Caki2 (cell line): ENCODE results near the gene PKDREJ. TPM values are rescaled to one million over a fixed set of nuclear protein-coding genes. Genes with fewer than 3 reads are reported as not detected.
"Not testable (repeated sequence)": the region's sequence is repeated elsewhere in the genome, so short reads cannot be mapped to it uniquely, and the experiment has no call there.

Experiments
- DNase-seq: peaks from one replicate; pipeline ENCODE4 v3.0.0-alpha.2; 2015; ENCODE audit warnings: low read depth
- in situ Hi-C: cut with HindIII; loops from 2 replicates; pipeline ENCODE4 v1.10.0; 2016; ENCODE audit warnings: low sequenced_read_pairs, low pct_unique_long_range_greater_than_20kb, mixed read lengths
- total RNA-seq: library from RNA; depleted of rRNA; stranded (reverse); fragments of >200 nt; shearing (Covaris generic); gene quantifications from 2 replicates; pipeline ENCODE4 v1.2.3, GENCODE V29; 2014; ENCODE audit warnings: low replicate concordance

Gene PKDREJ
- total RNA-seq, 1 experiment from 2014 or later = not detected

DNA sequence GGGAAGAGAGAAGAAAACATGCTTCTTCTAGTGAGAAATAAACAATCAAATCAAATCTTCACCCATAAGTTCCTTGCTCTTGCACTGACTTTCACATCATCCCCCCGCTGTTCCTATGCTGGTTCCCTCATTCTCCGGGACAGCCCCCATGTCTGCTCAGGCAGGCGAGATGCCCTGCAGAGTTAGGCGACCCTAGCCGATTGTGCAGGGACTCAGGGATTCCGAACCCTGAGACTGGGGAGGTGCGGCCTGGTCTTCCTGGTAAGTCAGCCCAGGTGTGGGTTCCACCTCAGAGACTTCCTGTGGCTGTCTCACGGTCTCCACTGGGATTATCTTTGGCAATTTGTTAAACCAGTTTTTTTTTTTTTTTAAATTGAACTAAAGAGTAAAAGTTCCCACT lies 11.2 kb upstream of the PKDREJ start:
- no peak for DNase-seq
- in situ Hi-C loops = loop anchor here (25.0 kb wide), 1 partner anchor 137 kb away; no protein-coding TSS in a partner anchor

DNA sequence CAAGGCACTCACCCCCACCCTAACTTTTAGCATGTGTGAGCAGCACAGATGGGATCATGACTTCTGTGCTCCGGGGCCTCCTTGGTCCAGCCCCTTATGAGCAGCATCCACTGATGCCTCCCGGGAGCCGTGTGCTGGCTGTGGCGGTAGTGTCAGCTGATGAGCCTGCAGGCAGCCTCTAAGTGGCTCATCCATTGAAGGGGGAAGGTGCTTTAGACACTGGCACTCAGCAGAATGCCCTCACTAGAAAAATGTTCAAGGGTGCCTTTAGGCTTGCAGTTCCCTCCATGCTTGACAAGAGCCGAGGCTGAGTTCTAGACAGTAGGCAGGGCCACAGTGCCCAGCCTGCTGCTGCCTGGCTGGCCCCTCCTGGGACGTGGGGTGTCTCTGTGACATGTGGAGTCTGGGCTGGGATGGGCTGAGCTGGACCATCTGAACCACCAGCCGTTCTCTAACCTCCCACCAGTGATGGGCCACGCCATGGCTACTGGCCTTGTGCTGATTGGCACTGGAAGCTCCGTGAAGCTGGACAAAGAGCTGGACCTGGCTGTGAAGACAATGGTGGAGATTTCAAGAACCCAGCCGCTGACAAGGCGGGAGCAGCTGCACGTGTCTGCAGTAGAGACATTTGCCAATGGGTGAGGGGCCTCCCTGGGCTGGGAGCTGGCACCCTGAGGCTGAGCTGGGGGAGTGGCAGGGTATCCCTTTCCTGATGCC lies 10.4 kb upstream of the PKDREJ start:
- no peak for DNase-seq
- in situ Hi-C loops = loop anchor here (25.0 kb wide), 1 partner anchor 136 kb away; no protein-coding TSS in a partner anchor

DNA sequence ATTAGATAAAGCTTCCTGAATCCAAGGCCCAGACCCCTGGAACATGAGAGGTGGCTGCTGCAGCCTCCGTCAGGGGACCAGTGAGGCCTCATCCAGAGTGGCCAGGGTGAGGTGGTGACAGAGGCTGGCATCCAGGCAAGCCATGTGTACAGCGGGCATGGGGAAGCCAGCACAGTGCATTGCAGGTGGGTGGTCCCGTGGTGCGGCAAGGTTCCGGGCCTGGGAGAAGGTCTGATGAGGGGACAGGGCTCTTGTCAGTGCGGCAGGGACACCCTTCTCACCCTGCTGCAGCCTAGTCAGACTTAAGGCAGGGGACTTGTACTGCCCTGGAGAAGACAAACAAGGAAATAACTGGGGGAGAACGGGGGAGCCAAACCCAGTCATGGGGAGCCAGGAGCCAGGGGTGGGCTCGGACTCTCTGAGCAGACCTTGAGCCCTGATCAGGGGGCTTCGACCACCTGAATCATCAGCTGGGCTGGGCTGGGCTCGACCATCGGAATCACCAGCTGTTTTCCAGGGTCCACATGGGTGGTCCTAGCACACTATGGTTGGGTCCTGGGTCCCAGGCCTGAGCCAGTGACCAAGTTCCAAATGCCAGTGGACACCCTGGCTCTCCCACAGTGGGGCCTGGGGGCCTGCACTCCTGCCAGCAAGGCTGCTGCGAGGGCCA lies 9.8 kb upstream of the PKDREJ start:
- in situ Hi-C loops = loop anchor here (25.0 kb wide), 1 partner anchor 136 kb away; no protein-coding TSS in a partner anchor

DNA sequence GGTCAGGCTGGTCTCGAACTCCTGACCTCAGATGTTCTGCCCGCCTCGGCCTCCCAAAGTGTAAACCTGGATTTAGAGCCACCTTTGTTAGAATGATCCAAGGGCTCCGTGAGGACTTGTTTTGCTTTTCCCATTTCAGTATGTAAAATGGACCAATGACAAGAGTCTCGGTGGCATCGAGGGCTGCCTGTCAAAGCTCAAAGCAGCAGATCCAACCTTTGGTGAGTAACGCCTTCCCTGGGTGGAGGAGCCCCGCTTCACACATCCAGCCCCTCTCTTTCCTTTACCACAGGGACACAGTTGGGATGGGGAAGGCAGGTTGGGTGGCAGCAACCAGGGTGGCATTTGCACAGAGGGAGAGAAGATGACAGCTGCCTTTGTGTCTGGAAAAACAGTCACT lies 9.1 kb upstream of the PKDREJ start:
- in situ Hi-C loops = loop anchor here (25.0 kb wide), 1 partner anchor 135 kb away; no protein-coding TSS in a partner anchor
- DNase-seq = no peak

More for the DNA sequence above, 9.8 kb upstream of the PKDREJ start:
- no peak for DNase-seq

DNA sequence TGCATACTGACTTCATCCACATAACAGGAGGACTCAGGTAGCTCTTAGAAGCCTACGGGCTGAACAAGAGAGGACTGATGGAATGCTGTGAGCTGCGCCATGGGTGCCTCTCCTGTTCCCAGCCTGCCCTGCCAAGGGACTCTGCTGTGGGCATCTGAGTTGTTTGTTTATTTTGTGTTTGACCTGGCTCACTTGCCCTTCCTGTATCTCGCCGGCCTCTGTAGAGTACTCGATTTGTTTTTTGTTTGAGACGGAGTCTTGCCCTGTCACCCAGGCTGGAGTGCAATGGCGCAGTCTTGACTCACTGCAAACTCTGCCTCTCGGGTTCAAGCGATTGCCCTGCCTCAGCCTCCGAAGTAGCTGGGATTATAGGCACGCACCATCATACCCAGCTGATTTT lies 6.4 kb upstream of the PKDREJ start:
- DNase-seq = no peak
- in situ Hi-C loops = loop anchor here (25.0 kb wide), 1 partner anchor 132 kb away; no protein-coding TSS in a partner anchor

DNA sequence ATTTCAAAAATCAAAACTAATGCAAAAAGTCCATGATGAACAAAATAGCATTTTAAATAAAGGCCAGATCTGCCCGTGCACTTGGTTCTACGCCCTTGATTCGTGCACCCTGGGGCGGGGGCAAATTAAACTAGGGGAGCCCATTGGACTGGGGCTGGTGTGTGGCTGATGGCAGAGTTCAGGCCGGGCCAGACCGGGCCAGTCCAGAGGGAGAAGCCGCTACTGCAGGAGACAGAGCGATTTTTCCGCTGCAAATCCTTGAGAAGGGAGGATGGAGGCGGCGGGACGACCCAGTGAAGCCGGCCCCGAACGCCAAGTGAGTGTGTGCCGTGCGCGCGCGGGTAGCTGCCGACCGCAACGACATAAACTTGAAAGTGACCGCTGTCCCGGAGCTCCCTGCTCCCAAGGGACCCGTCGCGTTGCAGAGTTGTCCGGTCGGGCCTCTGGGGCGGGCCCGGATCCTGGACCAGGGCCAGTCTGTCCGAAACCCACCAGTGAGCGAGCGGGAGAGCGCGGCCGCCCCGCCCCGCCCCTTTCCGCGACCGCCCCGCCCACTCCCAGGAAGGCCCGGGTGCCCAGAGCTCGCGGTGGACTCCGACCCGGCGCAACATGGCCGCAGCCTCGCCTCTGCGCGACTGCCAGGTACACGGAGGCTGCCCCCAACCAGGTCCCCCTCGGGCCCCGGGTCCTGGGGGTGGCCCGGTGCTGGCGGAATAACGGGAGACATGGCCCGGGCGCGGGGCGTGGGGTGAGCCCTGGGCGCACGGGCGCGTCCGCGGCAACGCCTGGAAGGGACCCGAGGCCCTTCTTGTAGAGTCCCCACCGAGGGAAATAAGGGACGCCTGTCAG lies 4.5 kb upstream of the PKDREJ start, which contains the start of gene TTC38:
TTC38 (plus strand) TSS at position 578 of the 849 bp plus-strand sequence; CDS start at position 610, 32 bp downstream.
- peak; percentile 86 for DNase-seq
- in situ Hi-C loops = loop anchor here (25.0 kb wide), 1 partner anchor 130 kb away; no protein-coding TSS in a partner anchor

DNA sequence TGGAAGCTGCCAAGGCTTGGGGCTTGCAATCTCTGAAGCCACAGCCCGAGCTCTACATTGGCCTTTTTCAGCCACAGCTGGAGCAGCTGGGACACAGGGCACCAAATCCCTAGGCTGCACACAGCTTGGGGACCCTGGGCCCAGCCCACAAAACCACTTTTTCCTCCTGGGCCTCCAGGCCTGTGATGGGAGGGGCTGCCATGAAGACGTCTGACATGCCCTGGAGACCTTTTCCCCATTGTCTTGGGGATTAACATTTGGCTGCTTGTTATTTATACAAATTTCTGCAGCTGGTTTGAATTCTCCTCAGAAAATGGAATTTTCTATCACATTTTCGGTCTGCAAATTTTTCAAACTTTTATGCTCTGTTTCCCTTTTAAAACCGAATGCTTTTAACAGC lies 2.5 kb upstream of the PKDREJ start:
- in situ Hi-C loops = loop anchor here (25.0 kb wide), 1 partner anchor 128 kb away; no protein-coding TSS in a partner anchor
- not testable (repeated sequence) for DNase-seq

DNA sequence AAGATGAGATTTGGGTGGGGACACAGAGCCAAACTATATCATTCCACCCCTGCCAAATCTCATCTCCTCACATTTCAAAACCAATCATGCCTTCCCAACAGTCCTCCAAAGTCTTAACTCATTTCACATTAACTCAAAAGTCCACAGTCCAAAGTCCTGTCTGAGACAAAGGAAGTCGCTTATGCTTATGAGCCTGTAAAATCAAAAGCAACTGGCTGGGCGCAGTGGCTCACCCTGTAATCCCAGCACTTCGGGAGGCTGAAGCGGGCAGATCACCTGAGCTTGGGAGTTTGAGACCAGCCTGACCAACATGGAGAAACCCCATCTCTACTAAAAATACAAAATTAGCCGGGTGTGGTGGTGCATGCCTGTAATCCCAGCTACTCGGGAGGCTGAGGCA lies 1.4 kb upstream of the PKDREJ start:
- DNase-seq = not testable (repeated sequence)
- in situ Hi-C loops = loop anchor here (25.0 kb wide), 1 partner anchor 127 kb away; no protein-coding TSS in a partner anchor

DNA sequence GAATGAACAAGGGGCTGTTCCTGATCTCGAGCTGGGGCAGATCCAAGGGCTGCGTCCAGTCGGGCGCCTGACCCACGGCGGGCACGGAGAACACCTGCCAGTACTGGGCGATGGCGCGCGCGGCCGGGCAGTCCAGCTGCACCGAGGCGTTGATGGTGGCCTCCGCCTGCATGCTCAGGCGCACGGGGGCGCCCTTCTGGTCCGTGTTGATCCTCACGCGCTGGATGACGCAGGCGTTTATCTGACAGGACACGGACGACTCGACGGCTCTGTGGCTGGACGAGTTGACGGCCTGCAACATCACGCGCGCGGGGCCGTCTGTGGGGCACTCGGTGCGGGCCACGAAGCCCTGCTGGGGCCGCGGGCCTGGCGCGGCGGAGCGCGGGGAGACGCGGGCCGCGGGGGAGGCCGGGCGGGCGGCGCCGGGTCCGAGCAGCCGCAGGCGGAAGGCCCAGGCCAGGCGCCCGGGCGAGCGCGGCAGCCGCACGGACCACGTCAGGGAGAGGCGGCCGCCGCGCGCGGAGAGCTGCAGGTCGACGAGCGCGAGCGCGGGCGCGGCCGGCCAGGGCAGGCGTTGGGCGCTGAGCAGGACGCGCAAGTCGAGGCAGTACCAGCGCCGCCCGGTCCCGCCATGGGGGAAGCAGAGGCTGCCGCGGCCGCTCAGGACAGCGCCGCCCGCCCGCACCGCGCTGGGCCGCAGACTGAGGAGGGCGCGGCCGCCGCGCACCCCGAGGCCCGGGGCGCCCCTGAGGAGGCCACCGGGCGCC lies 511 bp downstream of the PKDREJ start:
- in situ Hi-C loops = loop anchor here (25.0 kb wide), 1 partner anchor 125 kb away; no protein-coding TSS in a partner anchor
- no peak for DNase-seq

DNA sequence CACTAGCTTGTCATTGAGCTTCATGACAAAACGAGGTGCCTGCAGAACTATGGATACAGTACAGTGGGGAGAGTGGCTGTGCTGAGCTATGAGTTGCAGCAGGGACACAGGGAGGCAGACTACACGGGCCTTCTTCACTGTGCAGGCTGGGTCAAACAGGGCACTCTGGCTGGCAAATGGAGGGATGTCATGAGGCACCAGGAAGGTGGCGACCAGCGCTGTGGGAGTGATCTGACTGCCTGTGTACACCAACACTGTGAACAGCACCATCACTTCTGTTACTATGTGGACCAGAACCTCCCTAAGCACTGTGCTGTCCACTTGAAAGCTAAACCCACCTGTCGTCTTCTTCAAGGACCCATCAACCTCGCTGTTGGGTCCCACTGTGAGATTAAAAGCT lies 3.1 kb downstream of the PKDREJ start:
- in situ Hi-C loops = loop anchor here (25.0 kb wide), 1 partner anchor 123 kb away; no protein-coding TSS in a partner anchor
- no peak for DNase-seq

DNA sequence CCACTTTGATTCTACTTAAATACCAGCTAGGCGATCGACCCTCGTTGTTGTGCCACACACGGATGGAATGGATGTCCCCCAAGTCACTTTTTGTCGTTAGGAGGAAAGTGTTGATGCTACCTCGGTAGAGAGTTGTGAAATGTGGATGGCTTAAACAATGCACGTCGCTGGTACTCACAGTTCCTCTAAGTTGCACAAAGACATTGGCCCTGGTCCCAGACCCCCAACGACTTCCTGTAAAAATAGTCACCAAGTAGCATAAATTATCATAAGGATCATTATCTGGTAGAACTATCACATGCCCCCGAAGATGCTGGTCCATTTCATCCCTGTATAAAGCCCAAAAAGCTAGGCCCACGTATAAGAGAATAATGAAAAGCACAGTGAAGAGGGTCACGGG lies 3.8 kb downstream of the PKDREJ start:
- in situ Hi-C loops = loop anchor here (25.0 kb wide), 1 partner anchor 122 kb away; no protein-coding TSS in a partner anchor
- no peak for DNase-seq

DNA sequence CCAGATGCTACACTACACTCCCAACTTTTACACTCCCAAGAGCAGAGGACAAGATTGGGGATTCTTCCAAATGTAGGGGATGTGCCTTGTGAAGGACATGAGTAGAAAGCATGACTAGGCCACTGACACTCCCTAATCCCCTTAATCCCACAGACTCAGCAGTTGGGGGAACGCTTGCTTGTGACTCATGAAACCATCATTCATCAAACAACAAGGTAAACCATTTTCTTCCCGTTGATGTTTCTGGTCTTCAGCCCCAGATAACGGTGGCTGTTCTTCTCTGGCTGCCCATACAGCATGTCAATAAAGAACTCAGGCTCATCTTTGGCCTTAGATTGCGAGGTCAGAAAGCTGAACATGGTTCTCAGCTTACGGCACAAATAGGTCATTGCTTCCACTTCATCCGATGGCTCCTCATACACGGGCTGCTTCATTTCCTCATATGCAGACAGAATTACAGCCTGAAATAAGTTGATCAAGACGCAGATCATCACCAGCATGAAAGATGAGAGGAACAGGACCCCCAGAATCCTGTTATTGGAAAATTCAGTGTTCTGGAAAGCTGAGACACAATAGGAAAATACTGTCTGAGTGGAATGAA lies 6.7 kb downstream of the PKDREJ start:
- in situ Hi-C loops = loop anchor here (25.0 kb wide), 1 partner anchor 119 kb away; no protein-coding TSS in a partner anchor
- no peak for DNase-seq

DNA sequence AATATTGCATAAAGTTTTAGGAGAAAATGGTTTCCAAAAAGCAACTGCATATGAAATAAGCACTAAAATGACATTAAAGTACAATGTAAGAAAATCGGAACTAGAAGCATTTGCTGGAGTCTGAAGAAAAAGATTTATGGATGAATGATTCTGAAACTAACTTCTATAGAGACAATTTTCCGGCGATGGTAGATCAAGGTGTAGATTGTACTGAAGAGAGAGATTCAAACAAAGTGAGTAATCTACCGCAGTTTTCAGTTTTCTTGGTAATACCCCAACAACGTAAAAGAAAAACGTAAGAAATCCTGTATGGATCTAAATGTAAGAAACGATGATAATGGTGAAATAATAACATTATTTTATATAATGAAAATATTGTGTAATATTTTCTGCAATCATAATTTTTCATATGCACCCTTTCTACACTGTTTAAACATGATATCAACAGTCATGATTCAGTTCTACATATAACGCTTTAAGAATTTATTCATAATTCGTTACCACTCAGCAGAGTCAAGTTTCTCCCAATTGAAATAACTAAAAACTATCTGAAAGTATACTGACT lies 11.2 kb downstream of the PKDREJ start:
- DNase-seq = no peak
- in situ Hi-C loops = loop anchor here (25.0 kb wide), 1 partner anchor 115 kb away; no protein-coding TSS in a partner anchor

DNA sequence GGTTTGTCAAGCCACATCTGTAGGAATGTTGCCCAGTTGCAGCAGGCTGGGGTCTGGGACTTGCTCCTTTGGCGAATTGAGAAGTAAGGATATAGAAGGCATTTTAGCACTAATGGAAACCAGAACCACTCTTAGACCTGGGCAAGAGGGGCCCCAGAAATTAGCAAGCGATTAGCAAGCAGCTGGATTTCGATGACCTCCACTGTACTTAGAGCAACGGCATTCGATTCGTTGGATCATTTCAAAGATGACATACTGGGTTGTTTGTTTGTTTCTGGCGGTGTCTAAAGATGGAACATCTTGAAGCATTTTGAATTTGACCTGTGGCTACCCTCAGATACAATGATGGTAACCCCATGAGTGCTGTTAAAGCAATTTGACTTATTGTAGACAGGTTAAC lies 11.9 kb downstream of the PKDREJ start:
- in situ Hi-C loops = loop anchor here (25.0 kb wide), 1 partner anchor 114 kb away; no protein-coding TSS in a partner anchor
- DNase-seq = no peak

DNA sequence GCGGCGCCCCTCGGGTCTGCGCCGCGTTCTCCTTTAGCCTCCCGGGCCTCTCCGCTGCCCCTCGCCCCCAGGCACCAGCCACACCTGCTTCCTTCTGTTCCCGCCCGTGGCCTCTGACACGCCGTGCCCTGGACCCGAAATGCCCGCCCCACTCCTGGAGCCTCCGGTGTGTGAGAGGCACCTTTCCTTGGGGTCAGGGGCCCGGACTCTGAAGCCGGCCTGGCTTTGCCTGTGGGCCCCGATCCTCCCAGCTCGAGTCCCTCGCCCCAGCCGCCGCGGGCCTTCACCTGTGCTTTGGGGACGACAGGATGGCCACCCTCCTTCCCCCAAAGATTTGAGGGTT lies 12.4 kb downstream of the PKDREJ start:
- in situ Hi-C loops = loop anchor here (25.0 kb wide), 1 partner anchor 113 kb away; no protein-coding TSS in a partner anchor
- DNase-seq = no peak

DNA sequence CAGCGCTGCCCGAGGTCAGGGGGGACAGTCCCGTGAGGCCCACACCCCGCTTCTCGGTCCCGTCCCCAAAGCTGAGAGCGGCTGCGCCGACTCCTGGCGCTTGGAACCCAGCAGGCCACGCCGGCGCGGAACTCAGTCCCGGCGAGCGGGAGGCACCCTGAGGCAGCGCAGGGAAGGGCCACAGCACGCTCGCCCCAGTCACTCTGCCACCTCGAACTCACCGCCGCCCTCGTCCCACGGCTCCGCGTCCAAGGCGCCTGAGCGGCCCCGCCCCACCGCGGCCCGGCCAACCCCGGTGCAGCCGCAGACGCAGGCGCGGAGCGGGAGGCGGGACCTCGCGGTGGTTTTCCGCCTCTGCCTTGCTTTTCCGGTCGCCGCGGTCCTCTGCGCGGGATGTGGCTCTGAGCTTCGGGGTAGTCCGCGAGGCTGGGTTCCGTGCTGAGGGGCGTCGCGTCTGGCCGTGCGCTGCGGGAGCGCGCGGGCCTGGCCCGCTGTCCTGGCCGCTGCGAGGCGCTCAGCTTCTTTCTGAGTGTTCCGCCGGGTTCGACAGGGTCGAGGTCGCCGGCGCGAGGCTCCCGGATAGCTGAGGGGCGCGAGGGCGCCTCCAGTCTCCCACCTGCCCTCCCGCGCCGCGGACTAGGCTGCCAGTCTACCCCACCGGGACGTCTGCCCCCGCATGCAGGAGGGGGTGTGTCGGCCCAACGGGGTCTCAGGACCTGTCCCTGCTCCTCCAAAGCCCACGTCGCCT lies 12.9 kb downstream of the PKDREJ start, which contains the start of gene CDPF1:
CDPF1 (minus strand) TSS at position 259 of the 748 bp plus-strand sequence. CDS start 2,009 bp downstream, outside the sequence.
- in situ Hi-C loops = loop anchor here (25.0 kb wide), 1 partner anchor 113 kb away; no protein-coding TSS in a partner anchor
- DNase-seq = peak; percentile 88
